D721Med (cell line): ENCODE results near the gene LMO7.

Source experiments
- DNase-seq: peaks from one replicate; pipeline ENCODE4 v3.0.0; 2011; ENCODE audit warnings: low spot score; ENCODE audit not compliant: insufficient read length
- FAIRE-seq: peaks from 2 replicates; lab custom pipeline; 2011; peaks lifted over from hg19 to GRCh38; lab: Jason Lieb, UNC
- TF ChIP-seq, protein P1 (sequence below): IDR thresholded peaks from 2 replicates; pipeline ENCODE4 v1.5.1; 2012; ENCODE audit warnings: mild to moderate bottlenecking, control low read depth; ENCODE audit not compliant: insufficient read depth; ENCODE audit errors: missing control alignments

The LMO7 gene

DNA sequence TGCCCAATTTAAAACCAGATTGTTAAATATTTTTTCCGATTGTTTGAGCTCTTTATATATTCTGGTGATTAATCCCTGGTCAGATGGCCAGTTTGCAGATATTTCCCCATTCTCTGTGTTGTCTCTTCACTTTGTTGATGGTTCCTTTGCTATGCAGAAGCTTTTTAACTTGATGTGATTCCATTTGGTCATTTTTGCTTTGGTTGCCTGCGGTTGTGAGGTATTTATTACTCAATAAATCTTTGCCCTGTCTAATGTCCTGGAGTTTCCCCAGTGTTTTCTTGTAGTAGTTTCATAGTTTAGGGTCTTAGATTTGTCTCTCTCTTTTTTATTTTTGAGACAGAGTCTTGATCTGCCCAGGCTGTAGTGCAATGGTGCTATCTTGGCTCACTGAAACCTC lies 23.8 kb upstream of the LMO7 start:
- FAIRE-seq (no peak), DNase-seq (no peak)
- TF ChIP-seq, protein P1, sequence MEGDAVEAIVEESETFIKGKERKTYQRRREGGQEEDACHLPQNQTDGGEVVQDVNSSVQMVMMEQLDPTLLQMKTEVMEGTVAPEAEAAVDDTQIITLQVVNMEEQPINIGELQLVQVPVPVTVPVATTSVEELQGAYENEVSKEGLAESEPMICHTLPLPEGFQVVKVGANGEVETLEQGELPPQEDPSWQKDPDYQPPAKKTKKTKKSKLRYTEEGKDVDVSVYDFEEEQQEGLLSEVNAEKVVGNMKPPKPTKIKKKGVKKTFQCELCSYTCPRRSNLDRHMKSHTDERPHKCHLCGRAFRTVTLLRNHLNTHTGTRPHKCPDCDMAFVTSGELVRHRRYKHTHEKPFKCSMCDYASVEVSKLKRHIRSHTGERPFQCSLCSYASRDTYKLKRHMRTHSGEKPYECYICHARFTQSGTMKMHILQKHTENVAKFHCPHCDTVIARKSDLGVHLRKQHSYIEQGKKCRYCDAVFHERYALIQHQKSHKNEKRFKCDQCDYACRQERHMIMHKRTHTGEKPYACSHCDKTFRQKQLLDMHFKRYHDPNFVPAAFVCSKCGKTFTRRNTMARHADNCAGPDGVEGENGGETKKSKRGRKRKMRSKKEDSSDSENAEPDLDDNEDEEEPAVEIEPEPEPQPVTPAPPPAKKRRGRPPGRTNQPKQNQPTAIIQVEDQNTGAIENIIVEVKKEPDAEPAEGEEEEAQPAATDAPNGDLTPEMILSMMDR = no peak

DNA sequence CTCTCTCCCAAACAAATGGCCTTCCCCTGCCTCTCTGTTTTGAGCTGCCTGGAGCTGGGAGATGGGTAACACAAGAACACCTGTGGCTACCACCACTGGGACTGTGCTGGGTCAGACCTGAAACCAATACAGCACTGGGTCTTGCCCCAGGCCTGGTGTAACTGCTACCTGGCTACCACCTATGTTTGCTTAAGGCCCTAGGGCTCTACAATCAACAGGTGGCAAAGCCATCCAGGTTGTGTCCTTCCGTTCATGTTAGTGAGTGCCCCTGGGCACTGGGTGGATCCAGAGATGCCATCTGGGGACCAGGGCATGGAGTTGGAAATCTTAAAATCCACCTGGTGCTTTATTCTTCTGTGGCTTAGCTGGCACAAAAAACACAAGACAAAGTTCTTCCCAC lies 18.9 kb upstream of the LMO7 start:
- DNase-seq (no peak), FAIRE-seq (no peak)
- TF ChIP-seq, protein P1 = no peak

DNA sequence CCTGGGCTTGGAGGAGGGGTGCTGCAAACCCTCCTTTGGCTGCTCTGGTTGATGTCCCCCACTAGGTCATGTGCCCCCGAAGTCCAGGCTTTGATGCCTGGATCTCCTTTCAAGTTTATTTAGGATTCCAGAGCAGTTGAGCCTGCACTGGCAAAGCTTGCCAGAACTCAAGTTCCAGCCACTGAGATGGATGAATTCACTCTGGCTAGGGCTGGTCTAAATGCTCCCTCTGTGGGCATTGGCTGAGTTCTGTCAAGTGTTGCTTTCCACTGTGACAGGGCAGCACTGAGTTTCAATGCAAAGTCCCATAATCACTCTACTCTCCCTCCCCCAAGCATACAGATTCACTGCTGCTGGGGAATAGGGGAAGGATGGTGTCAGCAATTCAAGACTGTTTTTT lies 17.8 kb upstream of the LMO7 start:
- no peak for FAIRE-seq
- TF ChIP-seq, protein P1 = no peak
- DNase-seq = no peak

DNA sequence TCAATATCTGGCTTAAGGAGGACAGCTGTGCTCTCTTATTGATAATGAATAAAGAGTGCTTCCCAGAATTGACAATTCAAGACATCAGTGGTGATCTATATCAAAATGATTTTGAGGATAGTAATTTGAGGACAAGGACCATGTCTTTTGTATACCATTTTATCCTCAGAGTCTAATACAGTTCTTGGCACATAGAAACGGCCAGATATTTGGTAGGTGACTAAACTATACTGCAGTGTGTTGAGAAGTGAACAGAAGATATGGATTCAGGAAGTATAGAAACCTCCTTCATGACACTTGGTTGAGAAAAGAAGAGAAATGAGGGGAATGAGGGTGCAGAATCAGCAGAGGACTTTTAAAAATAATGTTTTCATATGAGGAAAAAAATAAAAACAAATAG lies 16.1 kb upstream of the LMO7 start:
- DNase-seq = no peak
- no peak for FAIRE-seq
- TF ChIP-seq, protein P1 = no peak

DNA sequence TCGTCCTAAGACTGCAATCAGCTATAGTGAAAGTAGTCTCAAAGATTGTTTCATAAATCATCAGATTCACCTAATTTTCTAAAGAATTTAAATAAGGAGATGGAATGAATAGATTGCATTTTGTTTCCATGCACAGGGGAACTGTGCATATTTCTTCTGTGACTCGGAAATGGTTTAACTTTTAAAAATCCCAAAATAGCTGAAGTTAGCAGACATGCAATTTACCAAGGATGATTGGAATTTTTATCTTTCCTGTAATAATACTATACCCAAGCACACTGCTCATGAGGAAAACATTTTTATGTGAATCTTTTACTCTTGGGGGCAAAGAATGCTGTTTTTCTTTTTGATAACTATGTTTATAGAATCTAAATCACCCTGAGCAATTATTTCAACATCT lies 15.0 kb upstream of the LMO7 start:
- DNase-seq (no peak), FAIRE-seq (no peak)
- TF ChIP-seq, protein P1 = no peak

DNA sequence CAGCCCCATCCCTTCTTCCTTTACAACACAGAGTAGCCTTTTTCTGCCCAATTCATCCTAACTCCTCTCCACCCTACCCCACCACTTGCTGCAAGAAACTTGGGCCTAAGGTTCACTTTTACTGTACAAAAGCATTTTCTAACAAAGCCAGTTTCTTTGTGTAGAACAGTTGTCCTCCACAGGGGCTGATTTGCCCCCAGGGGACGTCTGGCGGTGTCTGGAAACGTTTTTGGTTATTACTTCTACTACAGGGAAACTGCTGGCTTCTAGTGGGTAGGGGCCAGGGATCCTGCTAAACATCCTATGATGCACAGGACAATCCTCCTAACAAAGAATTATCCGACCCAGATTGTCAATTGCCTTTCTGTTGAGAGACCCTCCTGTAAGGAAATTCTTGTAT lies 7.3 kb upstream of the LMO7 start:
- TF ChIP-seq, protein P1 = no peak
- DNase-seq (no peak), FAIRE-seq (no peak)

DNA sequence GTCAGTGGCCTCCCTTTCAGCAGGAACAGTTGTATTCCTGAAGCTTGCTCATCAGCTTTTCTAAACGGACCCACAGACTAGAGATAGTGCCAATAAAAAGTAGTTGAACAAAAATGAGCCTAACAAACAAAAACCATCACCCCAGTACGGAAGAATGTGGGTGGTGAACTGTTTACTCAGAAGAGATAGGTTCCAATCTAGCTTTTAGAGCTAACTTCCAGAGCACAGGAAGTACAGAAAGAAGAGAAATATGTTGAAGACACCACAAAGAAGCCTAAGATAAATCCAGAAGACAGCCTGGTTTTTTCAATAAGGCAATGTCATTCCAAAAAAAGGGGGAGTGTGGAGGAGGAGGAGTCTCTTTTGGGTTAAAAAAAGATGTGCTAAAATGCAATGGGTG lies 2.8 kb upstream of the LMO7 start:
- DNase-seq (no peak), FAIRE-seq (no peak)
- TF ChIP-seq, protein P1 = no peak
